ENCODE data around the gene CAMTA1.
"Not testable (repeated sequence)": the region's sequence is repeated elsewhere in the genome, so short reads cannot be mapped to it uniquely, and the experiment has no call there.

The CAMTA1 gene

GRCh38 chr1:6785318-6785727, at the start of gene CAMTA1:
Gene CAMTA1, plus strand, starts transcription at chr1:6785454. Its CDS starts 77 bp downstream, at chr1:6785531.
- no peak for DNase-seq

- no peak for DNase-seq
Observed at GRCh38 chr1:6738987-6739676, 46.1 kb upstream of the CAMTA1 start.

GRCh38 chr1:6742676-6743188, 42.5 kb upstream of the CAMTA1 start:
- not testable (repeated sequence) for DNase-seq

- DNase-seq: no peak
Observed at GRCh38 chr1:6743189-6744101, 41.8 kb upstream of the CAMTA1 start.

- DNase-seq: no peak
Observed at GRCh38 chr1:6745073-6745472, 40.2 kb upstream of the CAMTA1 start.

- no peak for DNase-seq
Observed at GRCh38 chr1:6747674-6748073, 37.6 kb upstream of the CAMTA1 start.

GRCh38 chr1:6750490-6750889, 34.8 kb upstream of the CAMTA1 start:
- no peak for DNase-seq

GRCh38 chr1:6753320-6754140, 31.7 kb upstream of the CAMTA1 start:
- DNase-seq: no peak

- no peak for DNase-seq
Observed at GRCh38 chr1:6756457-6756856, 28.8 kb upstream of the CAMTA1 start.

- DNase-seq: no peak
Observed at GRCh38 chr1:6757719-6758435, 27.4 kb upstream of the CAMTA1 start.

- no peak for DNase-seq
Observed at GRCh38 chr1:6761196-6761737, 24.0 kb upstream of the CAMTA1 start.

GRCh38 chr1:6762060-6762459, 23.2 kb upstream of the CAMTA1 start:
- DNase-seq: no peak

GRCh38 chr1:6770751-6771440, 14.4 kb upstream of the CAMTA1 start:
- no peak for DNase-seq

- DNase-seq: no peak
Observed at GRCh38 chr1:6771441-6771769, 13.8 kb upstream of the CAMTA1 start.

- no peak for DNase-seq
Observed at GRCh38 chr1:6774381-6774780, 10.9 kb upstream of the CAMTA1 start.

- no peak for DNase-seq
Observed at GRCh38 chr1:6775261-6776043, 9.8 kb upstream of the CAMTA1 start.

- no peak for DNase-seq
Observed at GRCh38 chr1:6776389-6776788, 8.9 kb upstream of the CAMTA1 start.

GRCh38 chr1:6776895-6777294, 8.4 kb upstream of the CAMTA1 start:
- no peak for DNase-seq

- DNase-seq: no peak
Observed at GRCh38 chr1:6777813-6778212, 7.4 kb upstream of the CAMTA1 start.

GRCh38 chr1:6779089-6779805, 6.0 kb upstream of the CAMTA1 start:
- no peak for DNase-seq

All from NCI-H187 treated with DMSO at 0.1 percent for 48 hours (cell line).